Measurements from ENCODE around the gene RAB31. TPM values are rescaled to one million over a fixed set of nuclear protein-coding genes. Genes with fewer than 3 reads are reported as not detected.

The RAB31 gene
- total and polyA plus RNA-seq, 5 donors: 9.1 to 42.3 (median 24.3) TPM

GRCh38 chr18:9751371-9752031 is 43.4 kb downstream of the RAB31 start:
- Histone ChIP-seq H3K9me3 (ENCODE audit: control insufficient read depth, low read length) (no peaks in the 10 kb centered on the region), H3K27me3 (ENCODE audit: control insufficient read depth, insufficient read depth) (no peaks in the 10 kb centered on the region), H3K4me3 (ENCODE audit: low read length) (no peak overlapping the region), H3K4me1 (ENCODE audit: control insufficient read depth, insufficient read depth, low read length) (no peaks in the 10 kb centered on the region), H3K27ac (ENCODE audit: low read length) (no peak overlapping the region)
- no peak for DNase-seq
- ATAC-seq: no peak
- 95% methylated on average over 8 of the region's 8 CpGs for WGBS
- intact Hi-C loops (cut with DNase I): no loop called here

DNA sequence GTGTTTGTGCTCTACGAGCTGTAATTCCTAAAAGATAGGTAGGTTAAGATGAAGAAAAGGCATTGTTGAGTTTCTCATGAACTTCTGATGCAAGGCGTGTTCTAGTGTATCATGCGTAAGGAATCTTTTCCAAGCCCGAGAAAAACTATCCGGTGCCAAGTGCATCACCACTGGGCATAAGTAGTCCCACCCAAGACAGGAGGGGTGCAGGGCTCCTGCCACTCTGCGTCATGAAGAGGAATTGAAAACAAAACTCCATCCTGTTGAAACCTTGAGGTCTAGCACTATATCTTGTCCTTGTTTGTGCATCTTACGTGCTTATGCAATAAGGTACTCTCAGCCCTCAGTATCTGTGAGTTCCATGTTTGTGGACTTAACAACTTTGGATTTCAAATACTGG is 45.7 kb downstream of the RAB31 start:
- intact Hi-C loops (cut with DNase I): no loop called here
- no peaks in the 10 kb centered on the region for H3K4me1 ChIP-seq (ENCODE audit: control insufficient read depth, insufficient read depth, low read length)
- DNase-seq (no peak), ATAC-seq (no peak)
- no peaks in the 10 kb centered on the region for H3K27me3 ChIP-seq (ENCODE audit: control insufficient read depth, insufficient read depth)
- no peaks in the 10 kb centered on the region for H3K9me3 ChIP-seq (ENCODE audit: control insufficient read depth, low read length)
- WGBS: 94% methylated on average over 7 of the region's 7 CpGs
- H3K4me3 ChIP-seq (ENCODE audit: low read length): no peak overlapping the region
- H3K27ac ChIP-seq (ENCODE audit: low read length): no peak overlapping the region

GRCh38 chr18:9755110-9755509 is 47.0 kb downstream of the RAB31 start:
- 73% methylated on average over 3 of the region's 3 CpGs for WGBS
- ATAC-seq: no peak
- Histone ChIP-seq H3K27ac (ENCODE audit: low read length) (no peak overlapping the region), H3K4me3 (ENCODE audit: low read length) (no peak overlapping the region), H3K4me1 (ENCODE audit: control insufficient read depth, insufficient read depth, low read length) (no peaks in the 10 kb centered on the region), H3K9me3 (ENCODE audit: control insufficient read depth, low read length) (no peaks in the 10 kb centered on the region), H3K27me3 (ENCODE audit: control insufficient read depth, insufficient read depth) (no peaks in the 10 kb centered on the region)
- intact Hi-C loops (cut with DNase I): no loop called here
- no peak for DNase-seq

GRCh38 chr18:9755615-9756014 is 47.5 kb downstream of the RAB31 start:
- Histone ChIP-seq H3K9me3 (ENCODE audit: control insufficient read depth, low read length) (no peaks in the 10 kb centered on the region), H3K27me3 (ENCODE audit: control insufficient read depth, insufficient read depth) (no peaks in the 10 kb centered on the region), H3K4me1 (ENCODE audit: control insufficient read depth, insufficient read depth, low read length) (no peaks in the 10 kb centered on the region), H3K4me3 (ENCODE audit: low read length) (no peak overlapping the region), H3K27ac (ENCODE audit: low read length) (no peak overlapping the region)
- intact Hi-C loops (cut with DNase I): no loop called here
- DNase-seq (no peak), ATAC-seq (peak; percentile 38 to 43)
- 63% methylated on average over 3 of the region's 3 CpGs for WGBS

GRCh38 chr18:9756271-9756932 is 48.3 kb downstream of the RAB31 start:
- intact Hi-C loops (cut with DNase I): no loop called here
- Histone ChIP-seq H3K9me3 (ENCODE audit: control insufficient read depth, low read length) (no peaks in the 10 kb centered on the region), H3K27me3 (ENCODE audit: control insufficient read depth, insufficient read depth) (no peaks in the 10 kb centered on the region), H3K27ac (ENCODE audit: low read length) (no peak overlapping the region), H3K4me3 (ENCODE audit: low read length) (no peak overlapping the region), H3K4me1 (ENCODE audit: control insufficient read depth, insufficient read depth, low read length) (no peaks in the 10 kb centered on the region)
- no peak for DNase-seq
- WGBS: 93% methylated on average over 4 of the region's 4 CpGs
- ATAC-seq: no peak

DNA sequence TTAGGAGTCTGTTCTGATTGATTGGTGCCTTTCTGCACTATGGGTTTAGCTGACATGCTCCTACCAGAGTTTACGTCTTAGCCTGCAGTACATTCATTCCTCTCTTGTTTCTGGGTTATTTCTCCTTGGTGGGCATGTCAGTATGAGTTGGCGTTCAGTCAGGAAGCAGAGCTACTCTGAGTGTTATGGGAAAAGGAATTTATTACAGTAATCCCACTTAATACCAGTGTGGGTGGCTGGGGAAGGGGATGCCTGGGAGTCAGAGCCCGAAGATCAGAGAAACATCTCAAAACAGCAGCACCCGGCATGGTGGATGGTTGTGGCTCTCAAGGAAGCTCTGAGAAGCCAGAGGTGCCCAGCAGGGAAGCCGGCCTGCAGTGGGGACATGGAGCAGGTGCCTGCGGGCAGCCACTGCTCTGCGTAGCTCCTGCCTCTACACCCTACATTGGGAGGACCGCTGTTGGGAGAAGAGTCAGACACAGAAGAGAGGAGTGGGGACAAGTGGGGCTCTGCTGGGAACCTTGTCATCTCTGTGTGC is 48.9 kb downstream of the RAB31 start:
- H3K27ac ChIP-seq (ENCODE audit: low read length): no peak overlapping the region

DNA sequence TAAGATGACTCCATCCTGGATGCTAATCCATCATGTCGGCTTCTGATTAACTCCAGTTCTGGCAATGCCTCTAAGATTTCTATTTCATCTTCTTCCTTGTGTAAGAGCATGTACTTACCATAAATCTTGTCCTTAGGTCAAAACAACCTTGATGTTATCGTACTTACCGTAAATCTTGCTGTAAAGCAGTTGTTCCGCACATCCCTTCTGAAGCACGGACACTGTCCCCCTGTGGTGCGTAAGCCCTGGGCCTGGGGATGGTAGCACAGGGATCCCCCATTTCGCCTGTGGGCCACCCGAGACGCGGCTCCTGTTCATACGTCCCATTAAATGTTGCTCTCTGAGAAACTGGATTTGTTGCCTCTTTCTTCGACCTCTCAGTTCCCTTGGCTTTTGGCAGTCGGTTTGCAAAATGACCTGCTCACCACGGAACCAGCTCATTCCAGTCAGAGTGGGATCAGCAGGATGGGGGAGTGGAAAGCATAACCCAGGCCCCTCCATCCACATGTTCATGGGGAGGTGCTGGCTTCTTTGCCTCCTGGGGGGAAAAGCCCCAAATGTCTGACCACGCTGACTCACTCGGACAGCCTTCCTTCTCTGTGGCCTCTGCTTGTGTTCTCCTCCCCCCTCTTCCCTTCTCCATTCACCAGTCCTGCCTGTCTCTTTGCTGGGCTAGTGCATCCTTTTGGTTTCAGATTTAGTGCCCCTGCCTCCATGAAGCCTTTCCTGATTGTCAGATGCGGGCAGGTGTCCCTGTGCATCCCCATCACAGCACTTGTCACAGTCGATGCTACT is 49.9 kb downstream of the RAB31 start:
- Histone ChIP-seq H3K9me3 (ENCODE audit: control insufficient read depth, low read length) (no peaks in the 10 kb centered on the region), H3K27me3 (ENCODE audit: control insufficient read depth, insufficient read depth) (no peaks in the 10 kb centered on the region), H3K4me1 (ENCODE audit: control insufficient read depth, insufficient read depth, low read length) (no peaks in the 10 kb centered on the region), H3K4me3 (ENCODE audit: low read length) (no peak overlapping the region), H3K27ac (ENCODE audit: low read length) (no peak overlapping the region)
- WGBS: 91% methylated on average over 18 of the region's 18 CpGs
- no peak for DNase-seq
- intact Hi-C loops (cut with DNase I): no loop called here
- no peak for ATAC-seq

More for the DNA sequence above, 48.9 kb downstream of the RAB31 start:
- ATAC-seq (no peak), DNase-seq (no peak)
- 88% methylated on average over 8 of the region's 8 CpGs for WGBS
- intact Hi-C loops (cut with DNase I): no loop called here
- no peaks in the 10 kb centered on the region for H3K9me3 ChIP-seq (ENCODE audit: control insufficient read depth, low read length)
- H3K4me3 ChIP-seq (ENCODE audit: low read length): no peak overlapping the region
- no peaks in the 10 kb centered on the region for H3K4me1 ChIP-seq (ENCODE audit: control insufficient read depth, insufficient read depth, low read length)
- no peaks in the 10 kb centered on the region for H3K27me3 ChIP-seq (ENCODE audit: control insufficient read depth, insufficient read depth)

DNA sequence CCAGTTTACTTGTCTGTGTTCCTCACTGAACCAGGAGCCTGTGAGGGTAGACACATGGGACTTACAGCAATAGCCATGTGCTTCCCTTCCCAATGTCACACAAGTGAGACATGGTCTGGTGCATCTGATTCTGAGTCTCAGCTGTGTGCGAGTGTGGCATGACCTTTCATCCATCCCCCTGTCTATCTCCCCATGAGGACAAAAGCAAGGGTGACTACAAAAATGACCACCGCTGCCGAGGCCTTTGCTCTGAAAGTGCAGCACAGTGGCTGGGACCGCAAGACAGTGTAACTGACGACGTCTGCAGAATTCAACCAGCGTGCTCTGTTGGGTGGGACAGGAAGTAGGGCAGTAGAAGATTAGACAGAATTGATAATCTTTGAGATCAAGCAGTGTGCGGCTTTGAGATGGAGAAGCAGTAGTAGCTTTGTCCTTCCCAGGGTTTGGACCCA is 50.5 kb downstream of the RAB31 start:
- DNase-seq (no peak), ATAC-seq (no peak)
- intact Hi-C loops (cut with DNase I): no loop called here
- Histone ChIP-seq H3K4me3 (ENCODE audit: low read length) (no peak overlapping the region), H3K27ac (ENCODE audit: low read length) (no peak overlapping the region), H3K27me3 (ENCODE audit: control insufficient read depth, insufficient read depth) (no peaks in the 10 kb centered on the region), H3K4me1 (ENCODE audit: control insufficient read depth, insufficient read depth, low read length) (no peaks in the 10 kb centered on the region), H3K9me3 (ENCODE audit: control insufficient read depth, low read length) (no peaks in the 10 kb centered on the region)
- WGBS: 81% methylated on average over 8 of the region's 8 CpGs

DNA sequence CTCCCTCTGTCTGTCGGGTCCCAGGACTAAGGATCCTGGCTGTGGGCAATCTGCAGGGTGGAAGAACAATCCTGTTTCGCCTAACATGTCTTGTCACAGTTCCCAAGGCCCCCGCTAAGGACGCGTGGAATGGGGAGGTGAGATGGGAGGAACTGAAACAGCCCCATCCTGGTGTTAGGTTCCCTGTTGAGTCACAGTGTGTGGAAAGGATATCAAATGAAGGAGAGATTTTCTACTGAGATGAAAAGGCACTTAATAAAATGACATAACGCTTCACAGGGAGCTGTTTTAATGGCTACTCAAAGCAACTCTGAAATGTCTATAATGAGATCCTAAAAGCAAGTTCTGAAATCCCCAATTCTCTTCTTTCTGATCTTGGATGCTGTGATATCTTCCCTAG is 52.5 kb downstream of the RAB31 start:
- H3K27me3 ChIP-seq (ENCODE audit: control insufficient read depth, insufficient read depth): no peaks in the 10 kb centered on the region
- ATAC-seq (no peak), DNase-seq (no peak)
- H3K4me1 ChIP-seq (ENCODE audit: control insufficient read depth, insufficient read depth, low read length): no peaks in the 10 kb centered on the region
- intact Hi-C loops (cut with DNase I): loop anchor here in 1 of 4 donors (10.0 kb wide), 1 partner anchor 76 kb away; no protein-coding TSS in a partner anchor
- H3K27ac ChIP-seq (ENCODE audit: low read length): no peak overlapping the region
- no peak overlapping the region for H3K4me3 ChIP-seq (ENCODE audit: low read length)
- 69% methylated on average over 6 of the region's 6 CpGs for WGBS
- H3K9me3 ChIP-seq (ENCODE audit: control insufficient read depth, low read length): no peaks in the 10 kb centered on the region

GRCh38 chr18:9762526-9762925 is 54.4 kb downstream of the RAB31 start:
- DNase-seq (no peak), ATAC-seq (peak; percentile 28 to 57)
- intact Hi-C loops (cut with DNase I): loop anchor here in 1 of 4 donors (10.0 kb wide), 1 partner anchor 78 kb away; no protein-coding TSS in a partner anchor
- H3K4me1 ChIP-seq (ENCODE audit: control insufficient read depth, insufficient read depth, low read length): no peaks in the 10 kb centered on the region
- 83% methylated on average over 5 of the region's 5 CpGs for WGBS
- H3K9me3 ChIP-seq (ENCODE audit: control insufficient read depth, low read length): no peaks in the 10 kb centered on the region
- no peak overlapping the region for H3K27ac ChIP-seq (ENCODE audit: low read length)
- H3K27me3 ChIP-seq (ENCODE audit: control insufficient read depth, insufficient read depth): no peaks in the 10 kb centered on the region
- no peak overlapping the region for H3K4me3 ChIP-seq (ENCODE audit: low read length)

GRCh38 chr18:9763157-9763556 is 55.1 kb downstream of the RAB31 start:
- DNase-seq: no peak
- no peak overlapping the region for H3K4me3 ChIP-seq (ENCODE audit: low read length)
- intact Hi-C loops (cut with DNase I): loop anchor here in 1 of 4 donors (10.0 kb wide), 1 partner anchor 78 kb away; no protein-coding TSS in a partner anchor
- H3K27me3 ChIP-seq (ENCODE audit: control insufficient read depth, insufficient read depth): no peaks in the 10 kb centered on the region
- no peak for ATAC-seq
- no peaks in the 10 kb centered on the region for H3K9me3 ChIP-seq (ENCODE audit: control insufficient read depth, low read length)
- H3K4me1 ChIP-seq (ENCODE audit: control insufficient read depth, insufficient read depth, low read length): no peaks in the 10 kb centered on the region
- WGBS: 96% methylated on average over 5 of the region's 5 CpGs
- no peak overlapping the region for H3K27ac ChIP-seq (ENCODE audit: low read length)

Measured in right cardiac atrium (tissue), 5 donors.